GM21717 (cell line): Measurements from ENCODE around the gene VKORC1.
A peak's percentile ranks its signal among the peaks of the same experiment; 100 is the strongest.

Experiments used
- ATAC-seq: cut with Tn5 transposase; IDR thresholded peaks from one replicate; pipeline ENCODE4 v1.9.1; 2021; ENCODE audit warnings: mild to moderate bottlenecking, moderate library complexity; ENCODE audit not compliant: unreplicated experiment

Gene VKORC1

GRCh38 chr16:31083981-31084380, 10.6 kb downstream of the VKORC1 start:
- ATAC-seq = no peak

- ATAC-seq = no peak
These were observed 11.0 kb downstream of the VKORC1 start for GRCh38 chr16:31083556-31083955.

GRCh38 chr16:31083081-31083480, 11.5 kb downstream of the VKORC1 start:
- no peak for ATAC-seq

DNA sequence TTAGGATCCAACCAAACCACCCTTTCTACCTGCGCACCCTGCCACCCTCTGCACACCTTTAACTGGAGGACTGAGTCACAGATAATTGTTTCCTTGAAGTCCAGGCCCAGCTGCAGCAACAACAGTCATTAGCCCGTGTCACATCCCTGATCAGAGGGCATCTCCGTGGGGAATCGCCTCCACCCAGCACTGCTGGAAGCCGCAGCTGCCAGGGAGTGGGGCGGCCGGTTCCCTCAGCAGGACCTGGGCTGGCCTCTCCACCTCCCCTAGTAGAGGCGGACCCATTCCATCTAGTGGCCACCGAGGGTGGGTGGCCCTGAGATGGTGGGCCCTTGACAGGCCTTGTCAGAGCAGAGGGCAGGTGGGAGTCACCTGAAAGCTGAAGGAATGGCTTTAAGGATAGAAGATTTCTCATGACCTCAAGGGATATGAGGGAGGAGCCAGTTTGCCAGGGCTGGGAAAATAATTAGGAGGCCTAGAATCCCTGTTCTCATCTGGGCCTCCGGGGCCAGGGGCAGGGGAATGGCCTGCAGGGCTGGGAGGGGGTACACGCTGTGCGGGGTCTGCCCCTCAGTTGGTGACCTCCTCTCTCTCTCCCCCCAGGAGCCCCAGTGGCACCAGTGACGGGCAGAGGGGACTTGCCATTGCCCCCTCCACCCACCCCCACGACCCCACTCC, 12.1 kb downstream of the VKORC1 start:
- ATAC-seq = no peak

DNA sequence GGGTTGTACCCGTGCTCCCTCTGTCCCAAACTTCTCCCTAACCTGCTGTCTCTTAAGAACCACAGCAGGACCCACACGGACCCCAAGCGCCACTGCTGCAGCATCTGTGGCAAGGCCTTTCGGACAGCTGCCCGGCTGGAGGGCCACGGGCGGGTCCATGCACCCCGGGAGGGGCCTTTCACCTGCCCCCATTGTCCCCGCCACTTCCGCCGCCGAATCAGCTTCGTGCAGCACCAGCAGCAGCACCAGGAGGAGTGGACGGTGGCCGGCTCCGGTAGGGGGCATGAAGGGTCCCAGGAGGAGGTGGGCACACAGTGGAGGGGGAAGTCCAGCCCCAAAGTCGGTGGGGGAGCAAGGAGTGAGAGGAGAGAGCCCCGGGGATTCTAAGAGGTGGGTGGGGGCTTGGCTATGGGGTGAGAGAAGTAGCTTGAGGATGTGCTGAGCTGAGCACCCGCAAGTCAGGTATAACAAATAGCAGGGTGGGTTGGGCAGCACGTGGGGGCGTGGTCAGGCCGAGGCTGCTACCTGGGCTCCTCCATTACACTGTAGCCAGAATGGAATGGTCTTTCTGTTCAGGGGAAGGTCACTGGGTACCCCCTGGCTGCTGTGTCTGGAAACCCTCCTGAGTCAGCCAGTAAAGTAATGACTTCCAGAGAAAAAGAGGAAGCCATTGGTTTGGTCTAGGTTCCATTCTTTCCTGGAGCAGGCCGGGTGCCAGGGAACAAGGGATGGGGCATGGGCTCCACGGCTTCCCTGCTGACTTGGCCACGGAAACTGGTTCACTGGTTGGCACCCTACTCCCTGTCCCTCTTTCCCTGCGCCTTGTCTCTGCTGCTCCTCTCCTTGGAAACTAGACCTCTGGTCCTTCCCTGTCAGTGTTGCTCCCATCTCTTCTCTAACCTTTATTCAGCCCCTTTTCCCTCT, 12.9 kb downstream of the VKORC1 start:
- ATAC-seq = no peak

DNA sequence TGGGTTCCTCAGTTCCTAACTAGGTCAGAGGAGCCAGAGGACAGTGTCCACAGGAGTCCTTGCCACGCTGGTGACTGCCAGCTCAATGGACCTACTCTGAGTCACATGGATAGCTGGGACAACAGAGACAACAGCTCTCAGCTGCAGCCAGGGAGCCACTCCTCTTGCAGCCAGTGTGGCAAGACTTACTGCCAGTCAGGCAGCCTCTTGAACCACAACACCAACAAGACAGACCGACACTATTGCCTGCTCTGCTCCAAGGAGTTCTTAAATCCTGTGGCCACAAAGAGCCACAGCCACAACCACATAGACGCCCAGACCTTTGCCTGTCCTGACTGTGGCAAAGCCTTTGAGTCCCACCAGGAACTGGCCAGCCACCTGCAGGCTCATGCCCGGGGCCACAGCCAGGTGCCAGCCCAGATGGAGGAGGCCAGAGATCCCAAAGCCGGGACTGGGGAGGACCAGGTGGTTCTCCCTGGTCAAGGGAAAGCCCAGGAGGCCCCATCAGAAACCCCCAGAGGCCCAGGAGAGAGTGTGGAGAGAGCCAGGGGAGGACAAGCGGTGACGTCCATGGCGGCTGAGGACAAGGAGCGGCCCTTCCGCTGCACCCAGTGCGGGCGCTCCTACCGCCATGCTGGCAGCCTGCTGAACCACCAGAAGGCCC, 13.7 kb downstream of the VKORC1 start:
- ATAC-seq = no peak

GRCh38 chr16:31080035-31080629, 14.5 kb downstream of the VKORC1 start:
- no peak for ATAC-seq

DNA sequence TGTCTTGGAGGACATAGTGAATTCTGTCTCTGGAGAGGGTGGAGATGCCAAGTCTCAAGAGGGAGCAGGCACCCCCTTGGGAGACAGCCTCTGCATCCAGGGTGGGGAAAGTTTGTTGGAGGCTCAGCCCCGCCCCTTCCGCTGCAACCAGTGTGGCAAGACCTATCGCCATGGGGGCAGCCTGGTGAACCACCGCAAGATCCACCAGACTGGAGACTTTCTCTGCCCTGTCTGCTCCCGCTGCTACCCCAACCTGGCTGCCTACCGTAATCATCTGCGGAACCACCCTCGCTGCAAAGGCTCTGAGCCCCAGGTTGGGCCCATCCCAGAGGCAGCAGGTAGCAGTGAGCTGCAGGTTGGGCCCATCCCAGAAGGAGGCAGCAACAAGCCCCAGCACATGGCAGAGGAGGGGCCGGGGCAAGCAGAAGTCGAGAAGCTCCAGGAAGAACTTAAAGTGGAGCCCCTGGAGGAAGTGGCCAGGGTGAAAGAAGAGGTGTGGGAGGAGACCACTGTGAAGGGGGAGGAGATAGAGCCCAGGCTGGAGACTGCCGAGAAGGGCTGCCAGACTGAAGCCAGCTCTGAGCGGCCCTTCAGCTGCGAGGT, 15.2 kb downstream of the VKORC1 start:
- ATAC-seq = no peak

DNA sequence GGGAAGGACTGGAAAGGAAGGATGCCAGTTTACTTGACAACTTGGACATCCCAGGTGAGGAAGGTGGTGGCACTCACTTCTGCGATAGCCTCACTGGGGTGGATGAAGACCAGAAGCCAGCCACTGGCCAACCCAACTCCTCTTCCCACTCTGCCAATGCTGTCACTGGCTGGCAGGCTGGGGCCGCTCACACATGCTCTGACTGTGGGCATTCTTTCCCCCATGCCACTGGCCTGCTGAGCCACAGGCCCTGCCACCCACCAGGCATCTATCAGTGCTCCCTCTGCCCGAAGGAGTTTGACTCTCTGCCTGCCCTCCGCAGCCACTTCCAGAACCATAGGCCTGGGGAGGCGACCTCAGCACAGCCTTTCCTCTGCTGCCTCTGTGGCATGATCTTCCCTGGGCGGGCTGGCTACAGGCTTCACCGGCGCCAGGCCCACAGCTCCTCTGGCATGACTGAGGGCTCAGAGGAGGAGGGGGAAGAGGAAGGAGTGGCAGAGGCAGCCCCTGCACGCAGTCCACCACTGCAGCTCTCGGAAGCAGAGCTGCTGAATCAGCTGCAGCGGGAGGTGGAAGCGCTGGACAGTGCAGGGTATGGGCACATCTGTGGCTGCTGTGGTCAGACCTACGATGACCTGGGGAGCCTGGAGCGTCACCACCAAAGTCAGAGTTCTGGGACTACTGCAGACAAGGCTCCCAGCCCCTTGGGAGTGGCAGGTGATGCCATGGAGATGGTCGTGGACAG, 15.8 kb downstream of the VKORC1 start:
- no peak for ATAC-seq

- no peak for ATAC-seq
These were observed 16.8 kb downstream of the VKORC1 start for GRCh38 chr16:31077592-31078396.

DNA sequence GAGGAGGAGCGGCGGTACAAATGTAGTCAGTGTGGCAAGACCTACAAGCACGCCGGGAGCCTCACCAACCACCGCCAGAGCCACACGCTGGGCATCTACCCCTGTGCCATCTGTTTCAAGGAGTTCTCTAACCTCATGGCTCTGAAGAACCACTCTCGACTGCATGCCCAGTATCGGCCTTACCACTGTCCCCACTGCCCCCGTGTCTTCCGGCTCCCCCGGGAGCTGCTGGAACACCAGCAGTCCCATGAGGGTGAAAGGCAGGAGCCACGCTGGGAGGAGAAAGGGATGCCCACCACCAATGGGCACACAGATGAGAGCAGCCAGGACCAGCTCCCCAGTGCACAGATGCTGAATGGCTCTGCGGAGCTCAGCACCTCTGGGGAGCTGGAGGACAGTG, 17.6 kb downstream of the VKORC1 start:
- ATAC-seq = no peak

- ATAC-seq = no peak
These were observed 18.3 kb downstream of the VKORC1 start for GRCh38 chr16:31076319-31076718.

DNA sequence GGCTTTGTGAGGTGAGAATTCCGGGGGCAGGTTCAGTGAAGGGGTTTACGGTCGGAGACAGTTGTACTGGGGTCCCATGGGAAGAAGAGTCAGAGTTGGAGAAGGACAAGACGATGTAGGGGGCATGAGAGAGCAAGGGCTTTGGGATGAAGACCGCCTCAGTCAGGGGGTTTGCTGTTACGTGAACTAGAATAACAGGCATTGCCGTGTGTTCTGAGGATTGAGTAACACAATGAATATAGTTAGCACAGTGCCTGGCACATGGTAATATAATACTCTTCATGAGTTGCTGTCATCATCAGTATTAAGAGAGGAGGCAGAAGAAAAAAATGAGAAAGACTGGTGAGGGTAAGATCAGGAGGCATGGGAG, 19.8 kb downstream of the VKORC1 start:
- ATAC-seq = no peak

DNA sequence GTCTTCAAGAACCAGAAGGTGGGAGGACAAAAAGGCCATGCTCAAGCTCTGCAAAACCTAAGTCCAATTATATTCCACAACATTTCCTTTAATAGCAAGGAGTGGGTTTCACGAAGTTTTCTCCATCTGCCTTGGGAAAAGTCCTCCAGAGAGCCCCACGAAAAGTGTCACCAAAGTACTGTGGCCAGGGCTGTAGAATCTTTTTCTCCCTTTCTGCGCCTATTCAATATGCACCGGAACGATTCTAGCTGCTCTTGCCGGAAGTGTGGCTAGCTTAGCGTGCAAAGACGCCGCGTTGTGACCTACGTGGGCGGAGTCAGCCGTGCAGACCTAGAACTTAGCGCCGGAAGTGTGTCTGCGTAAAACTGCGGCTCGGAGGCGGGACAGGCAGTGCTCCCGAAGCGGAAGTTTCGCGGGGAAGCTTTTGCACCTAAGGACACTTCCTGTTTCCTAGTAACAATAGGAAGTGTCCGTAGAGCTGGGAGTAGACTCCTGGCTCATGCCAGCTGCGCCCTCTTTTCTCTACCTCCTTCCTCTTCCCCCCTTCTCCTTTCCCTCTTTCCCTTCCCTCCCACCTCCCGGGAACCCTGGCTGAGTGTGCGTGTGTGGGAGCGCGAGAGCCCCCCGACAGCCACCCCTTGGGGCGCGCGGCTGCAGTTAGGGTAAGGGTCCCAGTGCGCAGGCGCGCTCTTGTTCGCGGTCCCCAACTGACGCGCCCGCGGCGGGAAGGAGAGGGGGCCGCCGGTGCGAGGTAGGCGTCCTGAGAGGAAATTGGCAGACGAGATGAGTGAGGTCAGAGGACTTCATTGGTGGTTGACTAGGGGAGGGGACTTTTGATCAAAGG, 20.4 kb downstream of the VKORC1 start, which contains the start of the genes ZNF646 and ZNF668:
Gene ZNF646, plus strand, starts transcription at position 453 of the 844 bp plus-strand sequence. CDS start 1,903 bp downstream, outside the sequence.
Gene ZNF668, minus strand, starts transcription at position 271 of the 844 bp plus-strand sequence. CDS start 9,781 bp downstream, outside the sequence.
- peak; percentile 69 for ATAC-seq

DNA sequence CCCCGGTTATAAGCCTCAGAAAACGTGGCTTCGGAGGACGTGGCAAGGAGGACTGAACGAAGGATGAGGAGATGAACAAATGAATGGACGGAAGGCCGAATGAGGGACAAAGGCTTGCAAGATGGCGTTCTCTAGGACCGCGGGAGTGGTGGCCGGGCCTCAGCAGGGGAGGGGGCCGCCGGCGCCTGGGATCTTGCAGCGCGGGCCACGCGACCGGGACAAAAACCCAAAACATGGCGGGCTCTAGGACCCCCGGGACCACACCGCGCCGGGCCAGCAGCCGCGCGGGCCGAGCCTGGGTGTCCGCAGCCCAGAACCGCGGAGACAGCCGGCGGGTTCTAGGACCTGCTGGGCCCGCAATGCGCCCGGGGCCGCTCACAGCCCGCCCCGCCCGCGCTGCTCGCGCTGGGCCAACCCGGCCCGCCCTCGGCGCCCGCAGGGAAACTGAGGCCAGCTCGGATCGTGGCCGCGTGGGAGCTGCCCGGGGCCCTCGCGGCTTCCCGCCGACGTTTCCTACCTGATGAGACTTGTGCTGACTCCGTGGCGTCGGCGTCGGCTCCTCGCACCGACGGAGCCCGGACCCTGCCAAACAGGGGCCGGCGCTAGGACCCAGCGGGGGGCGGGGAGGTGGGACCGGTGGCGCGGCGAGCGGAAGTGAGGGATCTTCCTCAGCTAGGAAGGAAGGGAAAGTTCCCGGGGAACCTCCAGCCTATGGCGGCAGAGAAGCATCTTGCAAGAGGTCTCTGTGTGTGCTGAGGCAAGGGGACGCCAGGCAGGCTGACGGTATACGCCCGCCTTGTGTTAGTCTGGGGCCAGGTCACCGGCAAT, 21.2 kb downstream of the VKORC1 start:
- ATAC-seq = peak; percentile 44

DNA sequence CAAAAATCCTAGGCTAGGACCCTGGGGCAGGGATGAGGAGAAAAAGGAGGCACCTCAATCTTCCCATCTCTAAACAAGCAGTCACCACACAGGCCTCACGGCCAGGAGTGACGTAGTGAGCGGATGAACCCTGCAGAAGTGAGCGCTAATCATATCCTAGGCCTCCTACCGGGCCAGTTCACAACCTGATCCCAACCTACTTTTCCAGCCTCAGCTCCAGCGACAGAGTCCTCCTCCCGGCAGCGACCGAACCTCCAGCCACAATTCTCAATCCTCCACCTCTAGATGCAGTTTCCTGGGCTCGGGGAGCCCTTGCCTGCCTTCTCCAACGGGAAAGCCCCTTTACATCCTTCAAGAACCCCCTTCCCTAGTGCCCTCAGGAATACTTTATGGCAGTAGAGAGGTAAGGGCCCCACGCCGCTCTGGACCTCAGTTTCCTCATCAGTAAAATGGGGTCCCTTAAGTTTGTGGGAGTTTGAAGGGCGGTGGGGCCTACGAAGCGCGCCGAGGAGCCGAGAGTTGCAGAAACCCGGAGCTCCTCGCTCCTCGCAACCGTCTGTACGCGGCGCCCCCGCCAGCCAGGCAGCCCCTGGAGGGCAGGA, 22.0 kb downstream of the VKORC1 start:
- ATAC-seq = peak; percentile 3

- no peak for ATAC-seq
These were observed 22.7 kb downstream of the VKORC1 start for GRCh38 chr16:31071861-31072260.
